Measurements from ENCODE around the gene MARCHF5. TPM values are rescaled to one million over a fixed set of nuclear protein-coding genes. Genes with fewer than 3 reads are reported as not detected.

Gene MARCHF5
- total RNA-seq: 15.9 and 19.1 TPM in 2 replicates

DNA sequence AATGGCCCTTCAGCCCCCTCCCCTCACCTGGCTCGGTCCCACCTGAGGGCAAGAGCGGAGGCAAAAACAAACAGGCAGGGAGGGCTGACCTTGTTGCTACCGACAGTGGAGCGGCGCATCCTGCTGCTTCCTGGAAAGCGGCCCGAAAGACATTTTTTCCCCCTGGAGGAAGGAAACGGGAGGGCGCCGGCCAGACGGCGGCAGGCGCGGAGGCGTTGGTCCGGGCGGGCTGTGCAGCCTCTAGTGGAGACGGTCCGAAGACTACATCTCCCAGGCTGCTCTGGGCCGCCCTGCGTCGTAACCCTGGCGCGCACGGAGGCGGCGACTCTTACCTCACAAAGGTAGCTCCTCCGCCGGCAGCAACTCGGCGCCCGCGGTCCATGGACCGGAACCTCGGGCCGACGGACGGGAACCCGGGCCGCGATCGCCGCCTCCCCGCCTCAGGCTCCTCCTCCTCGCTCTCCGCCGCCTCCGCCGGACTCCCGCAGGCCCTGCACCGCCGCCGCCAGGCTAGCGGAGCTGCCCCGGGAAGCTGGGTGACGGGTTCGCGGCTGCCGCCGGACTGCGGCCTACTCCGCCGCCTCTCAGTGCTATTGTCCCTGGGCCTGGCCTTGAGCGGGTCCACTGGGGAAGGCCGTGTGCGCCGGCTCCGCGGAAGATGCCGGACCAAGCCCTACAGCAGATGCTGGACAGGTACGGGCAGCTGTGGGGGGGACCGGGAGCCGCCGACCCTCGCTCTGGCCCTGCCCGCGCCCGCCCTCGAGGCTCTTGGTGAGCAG is at the start of gene MARCHF5, which contains the start of gene CPEB3:
Gene MARCHF5 (plus strand): TSS at position 331 of the 779 bp plus-strand sequence. CDS start 328 bp downstream, at position 659.
Gene CPEB3 (minus strand): TSS at position 242 of the 779 bp plus-strand sequence. CDS start 50,728 bp downstream, outside the sequence.

Other genes with a start within 250 kb of the MARCHF5 start
- gene CPEB3, start 89 bp upstream of the MARCHF5 start, total RNA-seq: 0.55 and 1.6 TPM in 2 replicates